K562 treated with DMSO at 1 percent for 12 hours (cell line): ENCODE results near the gene LY6G5C. TPM values are rescaled to one million over a fixed set of nuclear protein-coding genes. Genes with fewer than 3 reads are reported as not detected.

Experiments
- total RNA-seq: library from RNA; unstranded; fragments of 300-600 nt; gene quantifications from 2 replicates; pipeline ENCODE4 v1.2.3, GENCODE V29; 2022; ENCODE audit not compliant: insufficient read depth

The LY6G5C gene
- total RNA-seq, 1 experiment from 2014 or later, result not detected

Other genes starting within 250 kb of the LY6G5C start
- gene MICB, start 182.9 kb downstream of the LY6G5C start, total RNA-seq, result 19.2 and 35.6 TPM in 2 replicates
- gene MCCD1, start 152.1 kb downstream of the LY6G5C start, total RNA-seq, result not detected in 2 replicates
- gene DDX39B, start 139.1 kb downstream of the LY6G5C start, total RNA-seq, result 110 and 208 TPM in 2 replicates
- gene ATP6V1G2, start 134.5 kb downstream of the LY6G5C start, total RNA-seq, result not detected in 2 replicates
- 65.2 and 74.9 TPM in 2 replicates for gene NFKBIL1, start 133.5 kb downstream of the LY6G5C start, total RNA-seq
- gene LTA, start 108.8 kb downstream of the LY6G5C start, total RNA-seq, result 1.2 TPM in 1 of 2 replicates, not detected in the other
- gene TNF, start 105.5 kb downstream of the LY6G5C start, total RNA-seq, result not detected in 2 replicates
- gene LTB, start 98.6 kb downstream of the LY6G5C start, total RNA-seq, result 1.1 TPM in 1 of 2 replicates, not detected in the other
- 3.7 and 5.1 TPM in 2 replicates for gene LST1, start 94.8 kb downstream of the LY6G5C start, total RNA-seq
- 2.2 TPM in 1 of 2 replicates, not detected in the other for gene NCR3, start 88.1 kb downstream of the LY6G5C start, total RNA-seq
- 8.8 and 20.6 TPM in 2 replicates for gene AIF1, start 65.8 kb downstream of the LY6G5C start, total RNA-seq
- gene PRRC2A, start 60.4 kb downstream of the LY6G5C start, total RNA-seq, result 149 and 261 TPM in 2 replicates
- gene BAG6, start 28.4 kb downstream of the LY6G5C start, total RNA-seq, result 285 and 425 TPM in 2 replicates
- gene APOM, start 25.2 kb downstream of the LY6G5C start, total RNA-seq, result 3.6 and 14.1 TPM in 2 replicates
- gene C6orf47, start 20.3 kb downstream of the LY6G5C start, total RNA-seq, result 22.4 and 35.6 TPM in 2 replicates
- gene GPANK1, start 16.1 kb downstream of the LY6G5C start, total RNA-seq, result 48.9 and 50.1 TPM in 2 replicates
- gene CSNK2B, start 15.0 kb downstream of the LY6G5C start, total RNA-seq, result 524 and 598 TPM in 2 replicates
- 2.1 and 12.9 TPM in 2 replicates for gene LY6G5B, start 11.1 kb downstream of the LY6G5C start, total RNA-seq
- gene ABHD16A, start 22.3 kb upstream of the LY6G5C start, total RNA-seq, result 80.3 and 103 TPM in 2 replicates
- gene LY6G6F, start 25.8 kb upstream of the LY6G5C start, total RNA-seq, result not detected in 2 replicates
- not detected in 2 replicates for gene LY6G6D, start 34.3 kb upstream of the LY6G5C start, total RNA-seq
- not detected in 2 replicates for gene LY6G6C, start 40.7 kb upstream of the LY6G5C start, total RNA-seq
- not detected in 2 replicates for gene MPIG6B, start 42.3 kb upstream of the LY6G5C start, total RNA-seq
- gene DDAH2, start 48.2 kb upstream of the LY6G5C start, total RNA-seq, result 45.6 and 57.2 TPM in 2 replicates
- gene CLIC1, start 55.5 kb upstream of the LY6G5C start, total RNA-seq, result 1,195 and 1,297 TPM in 2 replicates
- 14.8 and 39.6 TPM in 2 replicates for gene MSH5, start 58.9 kb upstream of the LY6G5C start, total RNA-seq
- gene SAPCD1, start 81.6 kb upstream of the LY6G5C start, total RNA-seq, result 6.8 and 8.2 TPM in 2 replicates
- gene VWA7, start 96.3 kb upstream of the LY6G5C start, total RNA-seq, result 1.5 and 6.2 TPM in 2 replicates
- gene VARS1, start 114.7 kb upstream of the LY6G5C start, total RNA-seq, result 86.3 and 98.8 TPM in 2 replicates
- 150 and 173 TPM in 2 replicates for gene LSM2, start 125.9 kb upstream of the LY6G5C start, total RNA-seq
- 3.4 and 6.2 TPM in 2 replicates for gene HSPA1L, start 134.2 kb upstream of the LY6G5C start, total RNA-seq
- gene HSPA1A, start 134.5 kb upstream of the LY6G5C start, total RNA-seq, result 632 and 775 TPM in 2 replicates
- gene HSPA1B, start 146.7 kb upstream of the LY6G5C start, total RNA-seq, result 409 and 626 TPM in 2 replicates
- 218 and 311 TPM in 2 replicates for gene NEU1, start 181.8 kb upstream of the LY6G5C start, total RNA-seq
- 9.6 and 13.1 TPM in 2 replicates for gene SLC44A4, start 197.9 kb upstream of the LY6G5C start, total RNA-seq
- gene EHMT2, start 216.6 kb upstream of the LY6G5C start, total RNA-seq, result 62.9 and 90.8 TPM in 2 replicates
- gene ZBTB12, start 221.0 kb upstream of the LY6G5C start, total RNA-seq, result 3.8 and 4.7 TPM in 2 replicates
- 8.2 and 11.3 TPM in 2 replicates for gene C2, start 246.7 kb upstream of the LY6G5C start, total RNA-seq